AG20443 (cell line): ENCODE measurements around the gene SLC22A13.
"Not testable (repeated sequence)": the region's sequence is repeated elsewhere in the genome, so short reads cannot be mapped to it uniquely, and the experiment has no call there.

Source experiments
- DNase-seq: peaks from one replicate; pipeline ENCODE4 v3.0.0; 2012; ENCODE audit warnings: low spot score, mixed read lengths

SLC22A13 gene

DNA sequence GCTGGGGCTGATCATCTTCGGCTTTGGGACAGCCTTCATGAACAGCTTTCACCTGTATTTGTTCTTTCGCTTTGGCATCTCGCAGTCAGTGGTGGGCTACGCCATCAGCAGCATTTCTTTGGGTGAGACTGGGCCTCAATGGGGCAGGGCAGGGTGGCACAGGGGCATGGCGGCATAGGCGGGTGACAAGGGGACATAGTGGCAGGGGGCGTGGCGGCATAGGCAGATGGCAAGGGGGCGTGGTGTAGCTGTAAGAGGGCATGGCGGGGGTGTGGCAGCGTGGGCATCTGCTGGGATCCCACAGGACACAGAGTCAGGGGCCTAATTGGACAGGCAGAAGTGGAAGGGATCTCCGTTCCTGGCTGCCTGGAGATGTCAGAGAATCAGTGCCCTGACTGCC lies 42.0 kb downstream of the SLC22A13 start:
- DNase-seq, result no peak

DNA sequence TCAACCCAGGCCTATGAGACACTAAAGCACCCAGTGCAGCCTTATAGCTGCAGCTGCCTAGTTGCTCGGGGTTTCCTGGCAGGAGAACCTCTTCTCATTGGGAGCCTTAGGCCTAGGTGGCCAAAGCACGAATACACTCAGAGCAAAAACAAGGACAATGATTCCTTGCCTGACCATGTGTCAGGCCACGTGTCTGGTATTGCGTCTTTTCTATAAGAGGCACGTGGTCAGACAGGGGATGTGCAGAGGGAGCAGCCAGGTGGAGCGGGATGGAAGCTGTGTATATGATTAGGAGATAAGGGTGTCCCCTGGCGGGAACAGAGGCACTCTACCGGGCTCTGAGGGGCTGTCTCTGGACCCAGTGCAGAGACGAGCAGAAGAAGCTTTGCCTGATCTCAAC lies 42.8 kb downstream of the SLC22A13 start:
- no peak for DNase-seq

DNA sequence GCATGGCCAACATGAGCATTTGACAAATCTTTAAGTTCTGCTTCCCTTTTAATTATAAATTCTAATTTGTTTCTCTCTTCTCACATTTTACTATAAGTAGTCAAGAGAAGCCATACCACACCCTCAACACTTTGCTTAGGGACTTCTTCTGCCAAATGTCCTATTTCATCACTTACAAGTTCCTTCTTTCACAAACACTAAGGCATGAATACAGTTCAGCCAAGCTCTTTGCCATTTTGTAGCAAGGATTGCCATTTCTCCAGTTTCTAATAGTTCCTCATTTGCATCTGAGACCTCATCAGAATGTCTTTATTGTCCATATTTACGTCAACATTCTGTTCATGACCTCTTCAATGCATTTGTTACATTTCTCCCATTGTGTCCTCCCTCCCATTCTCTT lies 45.9 kb downstream of the SLC22A13 start:
- DNase-seq, result no peak

DNA sequence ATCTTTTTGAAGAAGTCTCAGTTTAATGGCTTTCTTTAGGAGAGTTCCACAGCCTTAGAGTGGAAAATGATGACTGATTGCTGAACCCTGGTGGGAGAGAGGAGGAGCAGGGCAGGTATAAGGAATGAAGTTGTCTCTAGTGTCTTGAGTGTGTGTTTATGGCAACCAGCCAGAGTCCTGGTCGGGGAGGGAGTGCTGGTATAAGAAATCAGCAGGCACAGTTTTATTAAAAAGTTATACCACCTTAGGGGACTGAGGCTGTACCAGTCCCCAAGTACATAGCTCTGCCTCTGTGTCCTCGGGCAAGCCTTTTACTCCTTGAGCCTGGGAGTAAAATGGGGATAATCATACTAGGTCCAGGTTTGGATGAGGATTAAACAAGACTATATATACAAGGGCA lies 46.3 kb downstream of the SLC22A13 start:
- DNase-seq, result no peak

DNA sequence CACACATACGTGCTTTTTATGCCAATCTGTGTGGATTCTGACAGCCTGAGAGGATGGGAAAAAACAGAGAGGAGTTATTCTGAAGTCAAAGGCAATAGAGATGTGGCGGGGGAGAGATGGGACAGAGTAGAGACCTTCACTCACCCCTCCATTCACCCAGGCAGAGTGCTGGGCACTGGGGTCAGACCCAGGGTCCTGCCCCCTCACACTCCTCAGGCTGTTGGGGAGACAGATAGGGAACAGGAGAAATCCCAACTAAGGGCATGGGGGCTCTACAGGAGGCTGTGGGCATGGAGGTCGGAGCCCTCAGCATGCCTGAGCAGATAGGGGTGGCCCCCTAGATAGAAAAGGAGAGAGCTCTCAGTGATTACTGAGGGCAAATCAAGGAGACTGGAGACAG lies 46.7 kb downstream of the SLC22A13 start:
- DNase-seq, result no peak

DNA sequence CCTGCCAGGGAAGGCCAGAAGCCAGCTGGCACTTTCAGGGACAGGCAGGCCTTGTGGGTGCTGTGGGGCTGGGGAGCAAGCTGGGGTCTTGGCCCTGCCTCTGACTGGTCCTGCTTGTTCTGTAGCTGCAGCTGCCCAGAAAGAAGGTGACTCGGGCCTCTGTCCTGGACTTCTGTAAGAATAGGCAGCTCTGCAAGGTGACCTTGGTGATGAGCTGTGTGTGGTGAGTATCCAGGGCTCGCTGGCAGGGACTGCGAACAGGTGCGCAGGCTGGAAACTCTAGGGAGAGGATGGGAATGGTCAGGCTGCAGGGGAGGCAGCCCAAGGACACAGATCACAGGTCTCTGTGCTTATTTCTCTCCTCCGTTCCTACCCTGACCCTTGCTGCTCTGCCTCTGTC lies 47.7 kb downstream of the SLC22A13 start:
- no peak for DNase-seq

DNA sequence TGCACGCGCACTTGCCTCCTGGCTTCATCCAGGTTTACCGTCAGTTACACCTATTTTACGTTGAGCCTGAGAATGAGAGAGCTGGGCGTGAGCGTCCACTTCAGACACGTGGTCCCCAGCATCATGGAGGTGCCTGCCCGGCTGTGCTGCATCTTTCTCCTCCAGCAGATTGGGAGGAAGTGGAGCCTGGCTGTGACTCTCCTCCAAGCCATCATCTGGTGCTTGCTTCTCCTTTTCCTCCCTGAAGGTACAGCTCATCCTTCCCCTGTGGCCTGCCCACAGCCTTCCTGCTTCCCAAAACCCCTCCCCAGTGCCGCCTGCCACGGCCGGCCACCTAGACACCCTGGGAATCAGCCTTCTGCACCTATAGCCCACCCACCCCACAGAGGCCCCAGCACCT lies 48.1 kb downstream of the SLC22A13 start:
- no peak for DNase-seq

DNA sequence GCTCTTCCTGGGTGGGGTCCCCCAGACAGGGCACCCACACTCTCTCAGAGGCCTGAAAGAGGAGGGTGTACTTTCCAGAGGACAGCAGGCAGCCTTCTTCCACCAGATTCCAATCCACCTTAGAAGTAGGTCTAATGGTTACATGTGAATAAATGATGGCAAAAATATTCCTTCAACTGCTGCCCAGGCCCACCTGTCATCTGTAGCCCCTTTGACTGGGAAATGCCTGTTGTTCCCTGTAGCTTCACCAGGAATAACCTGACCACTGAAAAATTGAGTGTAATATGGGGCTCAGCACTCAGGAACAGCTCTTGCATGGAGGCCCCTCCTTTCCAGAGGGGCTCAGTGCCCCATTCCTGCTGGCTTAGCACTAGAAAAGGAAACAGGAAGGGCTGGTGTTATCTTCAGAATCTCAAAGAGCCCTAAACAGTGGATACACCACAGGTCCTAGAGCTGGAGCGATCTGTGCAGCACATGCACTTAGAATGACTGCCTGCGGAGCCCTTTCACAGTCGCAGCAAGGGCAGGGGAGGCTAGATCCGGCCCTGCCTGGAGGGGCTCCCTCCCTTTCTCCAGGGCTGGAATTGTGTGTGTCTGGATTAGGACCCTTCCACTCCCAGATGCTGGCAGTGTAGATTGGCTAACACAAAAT lies 48.6 kb downstream of the SLC22A13 start:
- DNase-seq, result no peak

DNA sequence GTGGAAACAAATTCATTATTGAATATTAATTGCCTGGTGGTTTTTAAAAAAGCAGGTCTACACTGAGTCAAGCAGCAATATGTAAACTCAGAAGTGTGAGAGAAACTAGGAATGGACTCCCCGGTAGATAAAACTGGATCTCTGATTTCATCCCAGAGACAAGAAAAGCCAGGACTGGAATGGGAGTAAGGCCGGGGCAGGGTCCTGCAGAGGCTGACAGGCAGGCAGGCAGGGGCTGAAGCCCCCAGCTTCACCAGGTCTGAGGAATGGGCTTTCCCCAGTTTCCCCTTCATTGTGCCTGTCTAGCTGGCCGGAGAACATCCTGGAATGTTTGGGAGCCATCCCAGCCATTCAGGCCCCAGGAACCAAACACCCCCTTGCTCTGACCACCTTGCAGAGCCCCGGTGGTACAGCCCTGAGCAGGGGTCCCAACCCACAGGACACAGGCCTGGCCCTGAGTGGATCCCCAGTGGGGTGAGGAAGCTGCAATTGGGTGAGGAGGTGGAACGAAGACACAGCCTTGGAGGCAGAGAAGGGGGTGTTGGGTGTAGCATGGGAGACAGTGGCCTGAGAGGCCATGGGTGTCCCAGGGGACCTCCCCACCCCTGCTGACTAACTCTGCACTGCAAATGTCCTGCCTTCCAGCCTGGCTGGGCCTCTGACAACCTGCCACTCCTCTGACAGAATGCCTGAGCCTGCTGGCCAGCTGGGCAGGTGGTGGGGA lies 49.3 kb downstream of the SLC22A13 start:
- DNase-seq, result no peak

DNA sequence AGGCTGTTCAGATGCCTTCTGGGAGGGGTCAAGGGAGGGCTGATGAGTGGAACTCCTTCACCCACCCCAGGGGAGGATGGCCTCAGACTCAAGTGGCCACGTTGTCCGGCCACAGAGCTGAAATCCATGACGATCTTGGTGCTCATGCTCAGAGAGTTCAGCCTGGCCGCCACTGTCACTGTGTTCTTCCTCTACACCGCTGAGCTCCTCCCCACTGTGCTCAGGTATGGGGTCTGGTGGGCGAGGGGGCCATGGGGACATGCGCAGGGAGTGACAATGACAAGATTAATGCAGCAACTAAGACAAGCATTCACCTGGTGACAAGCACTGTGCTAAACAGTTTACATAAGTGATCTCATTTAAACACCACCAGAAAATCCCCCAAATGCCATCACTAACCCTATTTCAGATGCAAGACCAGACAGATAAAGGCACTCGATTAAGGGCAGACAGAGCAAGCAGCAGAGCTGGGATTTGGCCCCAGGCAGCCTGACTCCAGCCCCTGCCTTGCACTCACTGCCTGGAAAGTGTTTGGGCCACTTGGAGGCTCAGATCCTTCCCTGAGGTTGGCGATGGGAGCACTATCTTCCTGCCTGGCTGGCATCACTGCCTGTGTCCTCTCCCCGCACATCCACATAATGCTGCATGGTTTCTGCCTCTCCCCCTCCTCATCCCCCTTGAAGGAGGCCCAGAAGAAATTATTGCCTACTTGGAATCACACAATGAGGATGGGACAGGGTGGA lies 50.0 kb downstream of the SLC22A13 start:
- DNase-seq, result no peak

DNA sequence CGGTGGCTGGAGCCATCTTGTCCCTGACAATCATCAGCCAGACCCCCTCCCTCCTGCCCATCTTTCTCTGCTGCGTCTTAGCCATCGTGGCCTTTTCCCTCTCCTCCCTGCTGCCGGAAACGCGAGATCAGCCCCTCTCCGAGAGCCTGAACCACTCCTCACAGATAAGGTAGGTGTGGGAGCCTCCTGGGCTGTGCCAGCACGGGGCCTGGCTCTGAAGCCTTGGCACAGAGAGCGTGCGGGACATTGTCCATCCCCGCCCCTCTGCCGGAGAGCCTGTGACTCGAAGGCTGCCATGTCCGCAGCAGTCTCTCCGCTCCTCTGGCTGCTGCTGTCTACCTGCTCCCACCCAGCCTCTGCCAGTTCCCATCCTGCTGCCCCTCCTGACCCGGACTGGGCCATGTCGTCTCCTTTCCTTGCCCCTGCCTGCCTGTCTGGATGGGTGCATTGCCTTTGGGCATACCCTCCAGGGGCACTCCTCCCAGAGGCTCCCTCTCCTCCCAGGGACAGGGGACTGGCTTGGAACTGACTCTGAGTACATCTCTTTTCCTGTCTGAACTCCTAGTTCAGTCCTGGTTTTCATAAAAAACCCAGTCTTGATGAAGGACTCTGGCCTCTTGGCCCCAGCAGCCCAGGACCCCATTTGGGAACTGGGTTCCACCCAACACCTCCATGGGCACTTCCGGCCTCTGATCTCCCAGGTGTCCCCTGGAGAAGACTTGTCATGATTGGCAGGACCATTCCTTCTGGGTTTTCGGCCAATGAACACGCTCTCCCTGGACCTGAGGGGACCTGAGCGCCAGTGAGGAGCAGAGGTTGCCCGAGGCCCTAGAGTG lies 51.0 kb downstream of the SLC22A13 start:
- no peak for DNase-seq

DNA sequence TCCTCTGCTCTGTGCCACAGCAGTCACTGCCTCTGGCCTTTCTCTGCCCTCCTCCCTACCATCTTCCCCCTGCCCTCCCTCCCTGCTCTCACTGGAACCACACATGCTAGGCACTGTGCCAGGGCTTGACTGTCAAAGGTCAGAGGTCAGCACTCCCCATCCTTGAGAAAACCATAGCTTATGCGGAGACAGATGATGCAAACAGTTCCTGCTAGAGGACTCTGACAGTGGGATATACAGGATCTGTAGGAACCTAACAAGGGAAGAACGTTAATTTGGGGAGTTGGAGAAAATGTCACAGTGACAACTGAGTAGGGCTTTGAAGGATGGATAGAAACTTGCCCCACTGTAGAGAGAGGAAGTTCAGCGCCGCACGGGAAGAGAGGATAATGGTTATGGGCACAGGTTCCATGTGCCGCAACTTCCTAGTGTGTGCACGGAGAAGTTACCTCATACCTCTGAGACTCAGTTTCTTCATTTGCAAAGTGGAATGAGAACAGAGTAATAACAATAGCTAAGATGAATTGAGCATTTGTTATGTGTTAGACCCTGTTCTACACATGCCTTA lies 51.7 kb downstream of the SLC22A13 start:
- no peak for DNase-seq

DNA sequence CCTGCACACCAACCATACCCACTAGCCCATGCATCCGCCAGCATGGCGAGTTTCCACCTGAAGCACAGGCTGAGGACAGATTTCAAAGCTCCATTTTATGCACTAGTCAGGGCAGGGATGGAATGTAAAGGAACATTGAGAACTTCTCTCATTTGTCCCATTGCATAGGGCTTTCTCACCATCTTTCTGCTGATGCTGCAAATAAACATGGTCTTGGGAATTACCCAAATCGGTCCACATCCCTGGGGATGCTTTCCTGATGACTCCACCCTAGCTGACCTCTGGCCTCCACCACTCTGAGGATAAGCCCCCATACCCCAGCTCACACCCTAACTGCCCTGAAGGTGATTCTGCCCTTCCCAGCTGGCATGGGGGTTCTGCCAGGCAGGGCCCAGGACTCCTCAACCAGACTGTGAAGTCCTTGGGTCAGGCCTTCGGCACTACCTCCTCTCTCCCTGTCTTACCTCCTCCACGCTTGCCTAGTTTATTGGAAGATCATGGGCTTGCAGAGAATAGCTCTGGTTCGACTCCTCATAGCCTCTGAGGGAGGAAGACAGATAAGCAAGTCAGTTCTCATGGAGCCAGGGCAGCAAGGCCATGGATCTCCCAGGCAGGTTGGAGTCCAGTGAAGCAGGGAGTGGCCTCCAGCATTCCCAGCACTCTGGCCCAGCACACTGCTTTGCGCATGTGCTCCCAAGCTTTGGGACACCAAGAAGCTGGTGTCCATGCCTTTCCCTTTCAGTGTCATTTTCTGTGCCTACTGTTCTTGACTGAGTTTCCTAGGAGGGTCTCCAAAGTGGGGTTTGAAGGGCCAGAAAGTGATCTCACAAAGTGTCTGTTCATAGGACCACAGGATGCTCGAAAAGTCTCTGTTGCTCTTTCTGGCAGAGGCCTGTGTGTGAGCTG lies 53.4 kb downstream of the SLC22A13 start:
- no peak for DNase-seq

DNA sequence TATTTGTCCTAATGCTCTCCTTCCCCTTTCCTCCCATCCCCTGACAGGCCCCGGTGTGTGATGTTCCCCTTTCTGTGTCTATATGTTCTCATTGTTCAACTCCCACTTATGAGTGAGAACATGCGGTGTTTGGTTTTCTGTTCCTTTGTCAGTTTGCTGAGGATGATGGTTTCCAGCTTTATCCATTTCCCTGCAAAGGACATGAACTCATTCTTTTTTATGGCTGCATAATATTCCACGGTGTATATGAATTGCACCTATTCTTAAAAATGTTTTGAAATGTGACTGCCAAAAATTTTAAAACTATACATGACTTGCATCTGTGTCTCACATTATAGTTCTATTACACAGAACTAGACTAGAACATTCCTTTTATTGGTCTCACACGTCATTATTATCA lies 55.0 kb downstream of the SLC22A13 start:
- not testable (repeated sequence) for DNase-seq

DNA sequence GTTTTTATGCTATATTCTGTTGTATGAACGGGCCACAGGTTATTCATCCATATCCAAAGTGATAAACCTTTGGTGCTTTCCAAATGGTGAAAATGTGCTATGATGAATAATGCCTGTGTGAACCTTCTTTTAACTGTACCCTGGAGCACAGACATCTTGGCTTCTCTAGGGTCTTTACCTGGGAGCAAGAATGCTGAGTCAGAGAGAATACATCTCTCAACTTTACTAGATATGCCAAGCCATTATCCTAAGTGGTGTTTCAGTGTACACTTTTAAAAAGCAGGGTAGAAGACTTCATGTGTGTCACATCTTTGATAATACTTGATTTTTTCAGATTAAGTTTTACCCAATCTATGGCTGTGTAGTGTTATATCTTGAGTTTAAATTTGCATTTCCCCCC lies 57.4 kb downstream of the SLC22A13 start:
- DNase-seq, result no peak

DNA sequence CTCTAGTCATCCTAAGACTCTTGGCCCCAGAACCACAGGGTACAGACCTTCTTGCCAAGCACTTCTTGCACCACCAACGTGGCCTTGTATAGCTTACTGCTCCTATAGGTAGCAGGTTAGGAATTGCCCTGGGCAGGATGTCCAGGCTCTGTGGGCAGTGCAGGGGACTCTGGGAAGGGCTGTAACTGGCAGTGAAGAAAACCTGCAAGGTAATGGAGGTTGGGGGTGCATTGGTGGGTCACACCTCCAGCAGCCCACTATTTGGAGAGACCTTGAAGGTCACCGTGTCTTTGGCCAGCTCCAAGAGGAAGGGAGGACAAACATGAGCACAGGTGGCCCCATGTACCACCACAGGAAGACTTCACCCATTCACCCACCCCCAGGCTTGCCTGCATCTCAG lies 59.6 kb downstream of the SLC22A13 start:
- DNase-seq, result no peak

DNA sequence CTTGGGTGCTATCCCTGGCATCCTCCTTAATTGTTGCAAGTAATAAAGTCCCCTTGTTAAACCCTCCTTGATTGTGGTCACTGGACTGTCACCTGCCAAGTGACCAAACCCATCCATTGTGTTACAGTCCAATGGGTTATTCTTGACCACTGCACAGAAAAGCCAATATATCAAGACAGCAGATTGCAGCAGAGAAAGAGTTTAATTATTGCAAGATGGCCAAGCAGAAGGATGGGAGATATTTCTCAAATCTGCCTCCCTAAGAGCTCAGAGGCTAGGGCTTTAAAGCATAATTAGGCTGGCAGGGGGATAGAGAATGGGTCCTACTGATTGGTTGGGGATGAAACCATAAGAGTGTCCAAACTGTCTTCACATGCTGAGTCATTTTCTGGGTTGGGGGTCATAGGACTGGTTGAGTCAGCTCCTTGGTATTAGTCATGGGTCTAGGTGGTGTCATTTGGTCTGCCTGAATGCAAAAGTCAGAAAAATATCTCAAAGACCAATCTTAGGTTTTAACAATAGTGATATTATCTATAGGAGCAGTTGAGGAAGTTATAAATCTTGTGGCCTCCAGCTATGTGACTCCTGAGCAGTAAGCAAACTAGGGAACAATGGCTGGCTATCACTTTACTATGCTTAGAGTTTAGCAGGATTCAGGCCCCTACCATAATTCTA lies 61.9 kb downstream of the SLC22A13 start:
- no peak for DNase-seq
